Endothelial cell of umbilical vein (primary cell): ENCODE results near the gene MXI1. TPM values are rescaled to one million over a fixed set of nuclear protein-coding genes. Genes with fewer than 3 reads are reported as not detected.

Experiments used
- BruUV-seq: library from RNA; stranded (reverse); fragments of 400-500 nt; replicated peaks from 2 replicates; lab custom pipeline; 2021; lab: Mats Ljungman, UMichigan
- CTCF ChIA-PET: fragments of 300-600, 350-600 bp; sonication (Branson Sonifier 250); formaldehyde crosslinking; loops from one replicate; lab custom pipeline; 2021; ENCODE audit warnings: antibody characterized with exemption, inconsistent platforms; lab: Charles Lee
- POLR2A ChIA-PET: fragments of 300-600, 350-600 bp; sonication (Branson Sonifier 250); formaldehyde crosslinking; loops from one replicate; lab custom pipeline; 2021; ENCODE audit warnings: antibody characterized with exemption, inconsistent platforms; lab: Charles Lee
- DNase-seq: peaks from one replicate; pipeline ENCODE4 v3.0.0-alpha.2; 2011; ENCODE audit warnings: low read depth, low spot score
- FAIRE-seq: peaks from 2 replicates; lab custom pipeline; 2011; peaks lifted over from hg19 to GRCh38; lab: Jason Lieb, UNC
- H2AFZ ChIP-seq: 2 replicates; pipeline ENCODE4 v1.6.0; 2012; ENCODE audit warnings: low read depth, low read length, control low read depth, inconsistent platforms
- H3K27ac ChIP-seq: 2 replicates; pipeline ENCODE4 v1.5.1; 2011; ENCODE audit warnings: low read depth, mild to moderate bottlenecking, control low read depth, low read length, moderate library complexity; ENCODE audit not compliant: insufficient read depth
- H3K27me3 ChIP-seq, 2 experiments: 2 replicates each; pipeline versions ENCODE4 v1.6.0 to v1.6.1; 2011; ENCODE audit warnings: low read length in 2 of 2, mixed read lengths in 1 of 2; ENCODE audit not compliant: control insufficient read depth in 2 of 2, insufficient read depth in 2 of 2
- H3K36me3 ChIP-seq, 2 experiments: 2 replicates in 1 of 2; 3 replicates in 1 of 2; pipeline ENCODE4 v1.5.1; 2011; ENCODE audit warnings: low read length in 2 of 2, mild to moderate bottlenecking in 1 of 2, moderate library complexity in 1 of 2; ENCODE audit not compliant: control insufficient read depth in 2 of 2, insufficient read depth in 2 of 2; ENCODE audit errors: extremely low read depth in 1 of 2
- H3K4me1 ChIP-seq: 3 replicates; pipeline ENCODE4 v1.5.1; 2011; ENCODE audit warnings: mild to moderate bottlenecking, low read length; ENCODE audit not compliant: control insufficient read depth, insufficient read depth; ENCODE audit errors: extremely low read depth
- H3K4me2 ChIP-seq: 2 replicates; pipeline ENCODE4 v1.6.1; 2011; ENCODE audit warnings: low read length, control low read depth, mixed read lengths; ENCODE audit not compliant: insufficient read depth
- H3K4me3 ChIP-seq, 3 experiments: fragments of 200-600 bp in 1 of 3; sonication (generic), shearing (Covaris generic) in 1 of 3; replicated peaks in 1 of 3; 2 replicates each; pipeline ENCODE4 v1.5.1; 2011 to 2016; ENCODE audit warnings: control low read depth in 3 of 3, low read length in 3 of 3, mild to moderate bottlenecking in 2 of 3, inconsistent platforms in 1 of 3, low read depth in 1 of 3, moderate library complexity in 1 of 3; ENCODE audit not compliant: insufficient read depth in 1 of 3
- H3K79me2 ChIP-seq: 2 replicates; pipeline ENCODE4 v1.6.0; 2012; ENCODE audit warnings: low read length, inconsistent platforms; ENCODE audit not compliant: control insufficient read depth, insufficient read depth
- H3K9ac ChIP-seq: replicated peaks from 2 replicates; pipeline ENCODE3; 2011; ENCODE audit warnings: low read length, control low read depth; ENCODE audit not compliant: insufficient read depth; ENCODE audit errors: extremely low read depth
- H3K9me1 ChIP-seq: replicated peaks from 3 replicates; pipeline ENCODE4 v1.6.0; 2011; ENCODE audit warnings: mild to moderate bottlenecking, low read length; ENCODE audit not compliant: control insufficient read depth, insufficient read depth; ENCODE audit errors: extremely low read depth
- H3K9me3 ChIP-seq: replicated peaks from 2 replicates; pipeline ENCODE4 v1.5.1; 2012; ENCODE audit warnings: low read length, inconsistent platforms; ENCODE audit not compliant: control insufficient read depth, insufficient read depth
- H4K20me1 ChIP-seq: replicated peaks from 2 replicates; pipeline ENCODE3; 2011; ENCODE audit warnings: mild to moderate bottlenecking, low read length; ENCODE audit not compliant: control insufficient read depth, insufficient read depth; ENCODE audit errors: extremely low read depth
- EZH2 ChIP-seq: IDR thresholded peaks from 2 replicates; pipeline ENCODE4 v1.6.1; 2012; ENCODE audit warnings: borderline replicate concordance, low read depth, mild to moderate bottlenecking, moderate library complexity, low read length, inconsistent platforms; ENCODE audit not compliant: severe bottlenecking
- FOS ChIP-seq: IDR thresholded peaks from 2 replicates; pipeline ENCODE4 v1.6.1; 2011; ENCODE audit warnings: mild to moderate bottlenecking, low read length, moderate library complexity, borderline replicate concordance; ENCODE audit not compliant: insufficient read depth
- GATA2 ChIP-seq: IDR thresholded peaks from 2 replicates; pipeline ENCODE4 v1.7.0; 2011; ENCODE audit warnings: low read depth, mild to moderate bottlenecking, moderate library complexity, mixed read lengths, low read length; ENCODE audit not compliant: insufficient read length, insufficient read depth
- JUN ChIP-seq: IDR thresholded peaks from 2 replicates; pipeline ENCODE4 v1.6.1; 2011; ENCODE audit warnings: borderline replicate concordance, low read depth; ENCODE audit not compliant: insufficient read length, insufficient read depth
- MYC ChIP-seq: IDR thresholded peaks from one replicate; pipeline ENCODE4 v1.6.1; 2011; ENCODE audit warnings: mild to moderate bottlenecking, low read depth, low read length
- POLR2A ChIP-seq: IDR thresholded peaks from 2 replicates; pipeline ENCODE4 v1.6.1; 2012; ENCODE audit warnings: low read depth, mild to moderate bottlenecking, control low read depth, low read length
- POLR2AphosphoS5 ChIP-seq: IDR thresholded peaks from 2 replicates; pipeline ENCODE4 v1.6.1; 2012; ENCODE audit warnings: low read depth, mild to moderate bottlenecking, control low read depth, low read length, moderate library complexity; ENCODE audit not compliant: insufficient read depth
- dilution Hi-C: fragments of 300-500 bp; cut with MboI; formaldehyde crosslinking; loops from one replicate; pipeline ENCODE4 v1.15.0; 2019; ENCODE audit warnings: low sequenced_read_pairs; ENCODE audit not compliant: extremely low pct_ligation_motif_present
- intact Hi-C: fragments of 100-400 bp; cut with micrococcal nuclease; formaldehyde crosslinking; loops from one replicate; pipeline ENCODE4 v1.10.0; 2022
- polyA plus RNA-seq, 4 experiments: library from polyadenylated mRNA; depleted of rRNA in 3 of 4; stranded (reverse) in 3 of 4; unstranded in 1 of 4; fragments of >200 nt; gene quantifications; 2 replicates each; pipeline versions ENCODE4 v1.2.1 to v1.2.3, GENCODE V29; 2011 to 2012; ENCODE audit warnings: missing spikeins in 1 of 4
- total RNA-seq: library from RNA; stranded (reverse); gene quantifications from 2 replicates; pipeline ENCODE4 v1.2.3, GENCODE V29; 2021
- TF ChIP-seq, protein P1 (sequence below): IDR thresholded peaks from 2 replicates; pipeline ENCODE4 v1.6.1; 2011; ENCODE audit not compliant: insufficient read depth, insufficient read length
- TF ChIP-seq, protein P2 (sequence below), 2 donors: IDR thresholded peaks; 1 replicate in 1 of 2; 2 replicates in 1 of 2; pipeline ENCODE4 v1.5.1; 2011; ENCODE audit warnings: low read length in 2 of 2, mild to moderate bottlenecking in 2 of 2, moderate library complexity in 2 of 2, control low read depth in 1 of 2, inconsistent platforms in 1 of 2, low read depth in 1 of 2; ENCODE audit not compliant: insufficient read depth in 1 of 2; ENCODE audit errors: extremely low read depth in 1 of 2

MXI1 gene
- total and polyA plus RNA-seq, 2 donors (not counting 3 experiments of a cell fraction or from before 2014, with no cell fraction given): 2.7 to 8.5 TPM

DNA sequence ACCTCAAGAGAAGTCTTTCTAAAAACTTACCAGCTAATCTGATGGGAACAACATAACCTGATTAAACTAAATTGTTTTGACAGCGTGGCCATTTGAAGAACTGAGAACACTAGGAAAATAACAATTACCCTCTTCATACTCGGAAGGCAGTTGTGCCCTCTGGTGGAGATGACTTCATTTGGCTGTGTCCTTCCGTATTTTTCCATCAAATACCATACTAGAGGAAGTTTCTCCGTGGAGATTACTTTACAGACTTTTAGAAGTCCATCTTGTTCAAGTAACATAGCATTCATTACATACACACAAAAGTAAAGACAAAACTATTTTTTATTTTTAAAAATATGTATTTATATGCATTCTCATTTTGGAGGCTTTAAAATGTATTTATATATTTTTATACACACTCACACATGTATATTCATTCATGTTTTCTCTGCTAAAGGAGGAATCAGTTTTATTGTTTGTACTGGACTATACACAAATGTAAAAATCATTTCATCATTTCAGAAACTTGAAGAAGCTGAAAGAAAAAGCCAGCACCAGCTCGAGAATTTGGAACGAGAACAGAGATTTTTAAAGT is 72.1 kb downstream of the MXI1 start:
- Histone ChIP-seq H3K9me3 (no peaks in the 10 kb centered on the region), H3K27me3 (peaks cover 0 to 2% of the 10 kb centered on the region in 2 experiments), H3K9me1 (no peaks in the 10 kb centered on the region), H3K36me3 (no peaks in the 10 kb centered on the region), H3K4me1 (peaks cover 5% of the 10 kb centered on the region), H3K79me2 (no peaks in the 10 kb centered on the region), H4K20me1 (no peaks in the 10 kb centered on the region), H3K4me2 (peak overlapping the region; percentile 79), H3K9ac (no peak overlapping the region), H2AFZ (peak overlapping the region; percentile 66), H3K4me3 (peak overlapping the region in 1 of 3 experiments; percentile 41), H3K27ac (no peak overlapping the region)
- BruUV-seq: no TSS peak
- ChIA-PET POLR2A (interaction anchor here (0.9 kb wide), 1 partner anchor 138 kb away, joined by 3 read pairs; no protein-coding TSS in a partner anchor), CTCF (interaction anchor here (0.6 to 4.8 kb wide), 15 partner anchors 9 to 1858 kb away, joined by 3 to 72 read pairs (median 4); partner anchors contain the start of gene MXI1)
- dilution Hi-C loops (loop anchor here (25.0 kb wide), 2 partner anchors 142 to 392 kb away; no protein-coding TSS in a partner anchor), intact Hi-C loops (loop anchor here (1.0 to 2.0 kb wide), 5 partner anchors 53 to 395 kb away; no protein-coding TSS in a partner anchor)
- DNase-seq (peak; percentile 76), FAIRE-seq (peak; percentile 90)
- TF ChIP-seq, protein P1, sequence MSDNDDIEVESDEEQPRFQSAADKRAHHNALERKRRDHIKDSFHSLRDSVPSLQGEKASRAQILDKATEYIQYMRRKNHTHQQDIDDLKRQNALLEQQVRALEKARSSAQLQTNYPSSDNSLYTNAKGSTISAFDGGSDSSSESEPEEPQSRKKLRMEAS: no peak
- TF ChIP-seq POLR2A: no peak
- TF ChIP-seq, protein P2, sequence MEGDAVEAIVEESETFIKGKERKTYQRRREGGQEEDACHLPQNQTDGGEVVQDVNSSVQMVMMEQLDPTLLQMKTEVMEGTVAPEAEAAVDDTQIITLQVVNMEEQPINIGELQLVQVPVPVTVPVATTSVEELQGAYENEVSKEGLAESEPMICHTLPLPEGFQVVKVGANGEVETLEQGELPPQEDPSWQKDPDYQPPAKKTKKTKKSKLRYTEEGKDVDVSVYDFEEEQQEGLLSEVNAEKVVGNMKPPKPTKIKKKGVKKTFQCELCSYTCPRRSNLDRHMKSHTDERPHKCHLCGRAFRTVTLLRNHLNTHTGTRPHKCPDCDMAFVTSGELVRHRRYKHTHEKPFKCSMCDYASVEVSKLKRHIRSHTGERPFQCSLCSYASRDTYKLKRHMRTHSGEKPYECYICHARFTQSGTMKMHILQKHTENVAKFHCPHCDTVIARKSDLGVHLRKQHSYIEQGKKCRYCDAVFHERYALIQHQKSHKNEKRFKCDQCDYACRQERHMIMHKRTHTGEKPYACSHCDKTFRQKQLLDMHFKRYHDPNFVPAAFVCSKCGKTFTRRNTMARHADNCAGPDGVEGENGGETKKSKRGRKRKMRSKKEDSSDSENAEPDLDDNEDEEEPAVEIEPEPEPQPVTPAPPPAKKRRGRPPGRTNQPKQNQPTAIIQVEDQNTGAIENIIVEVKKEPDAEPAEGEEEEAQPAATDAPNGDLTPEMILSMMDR (IDR thresholded peaks at IDR 0.05; ENCODE audit: extremely low read depth in 1 of 2, insufficient read depth in 1 of 2, low read depth in 1 of 2, low read length in 2 of 2): peak; percentile 61 to 66

DNA sequence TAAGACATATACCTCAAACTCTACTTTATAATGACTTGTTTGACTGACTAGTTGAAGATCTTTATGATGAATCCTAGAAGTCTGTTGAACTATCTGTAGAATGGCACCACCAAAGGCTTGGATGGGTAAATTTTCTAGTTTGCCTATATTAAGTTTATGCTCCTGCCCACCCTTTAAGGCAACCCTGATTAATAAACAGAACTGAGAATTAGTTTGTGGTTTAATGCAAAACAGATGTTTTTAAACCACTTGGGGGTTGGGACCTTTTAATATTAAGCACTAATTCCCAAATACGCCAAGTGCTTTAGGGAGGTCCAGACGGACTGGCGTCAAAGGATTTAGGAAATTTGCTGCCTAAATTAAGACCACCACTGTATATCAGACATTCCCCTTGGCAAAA is 76.9 kb downstream of the MXI1 start:
- TF ChIP-seq, protein P2 (IDR thresholded peaks at IDR 0.05; ENCODE audit: extremely low read depth in 1 of 2, insufficient read depth in 1 of 2, low read depth in 1 of 2, low read length in 2 of 2): no peak
- TF ChIP-seq GATA2 (no peak), POLR2AphosphoS5 (no peak), EZH2 (no peak), FOS (no peak), MYC (no peak), POLR2A (no peak), JUN (no peak)
- TF ChIP-seq, protein P1: no peak
- CTCF ChIA-PET: interaction anchor here (0.9 to 1.8 kb wide), 2 partner anchors 146 to 400 kb away, joined by 3 to 9 read pairs; no protein-coding TSS in a partner anchor

More for the DNA sequence above, 76.9 kb downstream of the MXI1 start:
- no peak overlapping the region for H3K9ac ChIP-seq
- no peaks in the 10 kb centered on the region for H3K36me3 ChIP-seq
- POLR2A ChIA-PET: no interaction called here
- H3K27ac ChIP-seq: no peak overlapping the region
- no peaks in the 10 kb centered on the region for H3K9me3 ChIP-seq
- dilution Hi-C loops: loop anchor here (25.0 kb wide), 2 partner anchors 147 to 397 kb away; no protein-coding TSS in a partner anchor
- no peaks in the 10 kb centered on the region for H3K79me2 ChIP-seq
- H3K4me3 ChIP-seq: no peak overlapping the region
- no peak overlapping the region for H2AFZ ChIP-seq
- H3K9me1 ChIP-seq: no peaks in the 10 kb centered on the region
- BruUV-seq: no TSS peak
- no peak overlapping the region for H3K4me2 ChIP-seq
- intact Hi-C loops: no loop called here
- H3K27me3 ChIP-seq: no peaks in the 10 kb centered on the region
- H3K4me1 ChIP-seq: peaks cover 2% of the 10 kb centered on the region
- DNase-seq (no peak), FAIRE-seq (no peak)
- H4K20me1 ChIP-seq: no peaks in the 10 kb centered on the region
